Stimulated activated naive CD8-positive, alpha-beta T cell treated with anti-CD3 and anti-CD28 coated beads, Interleukin-15, amount 100 ng/mL, for 72 hours (primary cell): Measurements from ENCODE around the gene PRDM16.

Source experiments
- ATAC-seq: fragments of 150-1000 bp; cut with Tn5 transposase; 2 replicates; pipeline ENCODE4 v1.10.0; 2021; ENCODE audit warnings: mild to moderate bottlenecking, moderate library complexity
- DNase-seq, 2 donors: peaks; one replicate each; pipeline ENCODE4 v3.0.0; 2021 to 2022
- H3K27ac Mint-ChIP-seq, 2 donors: one replicate each; pipeline ENCODE4 v1.8.0; 2022; ENCODE audit warnings: mild to moderate bottlenecking in 2 of 2, mixed read lengths in 2 of 2, moderate library complexity in 2 of 2
- H3K27me3 Mint-ChIP-seq: one replicate; pipeline ENCODE4 v1.8.0; 2022; ENCODE audit warnings: mixed read lengths
- H3K4me1 Mint-ChIP-seq: one replicate; pipeline ENCODE4 v1.8.0; 2022; ENCODE audit warnings: mild to moderate bottlenecking, mixed read lengths
- H3K4me3 Mint-ChIP-seq, 2 donors: one replicate each; pipeline ENCODE4 v1.8.0; 2022; ENCODE audit warnings: mild to moderate bottlenecking in 2 of 2, mixed read lengths in 2 of 2, moderate library complexity in 1 of 2
- H3K9me3 Mint-ChIP-seq, 2 donors: one replicate each; pipeline ENCODE4 v1.8.0; 2022; ENCODE audit warnings: mixed read lengths in 2 of 2

Gene PRDM16

DNA sequence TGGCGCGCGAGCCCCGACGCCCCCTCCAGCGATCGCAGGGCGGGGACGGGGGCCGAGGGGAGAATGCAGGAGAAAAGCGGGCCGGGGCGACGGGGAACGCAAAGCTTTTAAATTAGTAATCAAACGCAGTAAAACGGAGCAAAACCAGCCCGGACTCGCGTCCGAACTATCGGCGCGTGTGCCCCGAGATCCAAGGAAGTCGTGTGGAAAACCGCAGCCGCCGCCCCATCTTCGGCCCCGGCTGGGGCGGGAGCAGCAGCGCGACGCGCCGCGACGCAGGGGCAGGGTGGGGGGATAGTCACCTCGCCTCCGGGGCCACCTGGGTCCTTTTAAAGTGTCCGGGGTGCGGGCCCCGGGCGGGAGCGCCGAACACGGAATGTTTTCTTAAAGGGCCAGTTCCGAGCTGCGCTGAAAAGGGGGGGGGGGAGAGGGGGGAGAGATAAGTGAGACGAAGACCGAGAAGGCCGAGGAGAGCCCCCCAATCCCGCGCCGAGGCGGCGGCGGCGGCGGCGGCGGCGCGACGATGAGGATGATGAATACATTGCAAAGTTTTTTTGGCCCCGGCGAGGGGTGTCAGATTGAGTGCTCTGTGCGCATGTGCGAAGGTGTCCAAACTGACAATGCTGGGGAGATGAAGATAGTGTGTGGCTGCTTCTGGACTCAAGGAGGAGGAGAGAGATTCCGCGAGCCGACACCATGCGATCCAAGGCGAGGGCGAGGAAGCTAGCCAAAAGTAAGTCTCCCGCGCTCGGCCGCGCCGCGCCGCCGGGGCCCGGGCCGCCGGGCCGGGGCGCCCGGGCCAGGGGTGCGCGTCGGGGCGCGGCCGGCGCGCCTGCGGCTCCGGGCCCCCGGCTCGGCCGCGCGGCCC, at the start of gene PRDM16:
Gene PRDM16 (plus strand): TSS at position 640 of the 868 bp plus-strand sequence. CDS start 57 bp downstream, at position 697.
- Mint-ChIP-seq H3K4me1 (peaks cover 7% of the 10 kb centered on the region), H3K4me3 (peak within 1 kb of the TSS; percentile 85 to 86), H3K9me3 (no peaks in the 10 kb centered on the region), H3K27ac (peak within 1 kb of the TSS in 1 of 2 donors; percentile 78), H3K27me3 (peaks cover 74% of the 10 kb centered on the region)
- ATAC-seq (peak; percentile 35), DNase-seq (peak; percentile 35 to 42)

DNA sequence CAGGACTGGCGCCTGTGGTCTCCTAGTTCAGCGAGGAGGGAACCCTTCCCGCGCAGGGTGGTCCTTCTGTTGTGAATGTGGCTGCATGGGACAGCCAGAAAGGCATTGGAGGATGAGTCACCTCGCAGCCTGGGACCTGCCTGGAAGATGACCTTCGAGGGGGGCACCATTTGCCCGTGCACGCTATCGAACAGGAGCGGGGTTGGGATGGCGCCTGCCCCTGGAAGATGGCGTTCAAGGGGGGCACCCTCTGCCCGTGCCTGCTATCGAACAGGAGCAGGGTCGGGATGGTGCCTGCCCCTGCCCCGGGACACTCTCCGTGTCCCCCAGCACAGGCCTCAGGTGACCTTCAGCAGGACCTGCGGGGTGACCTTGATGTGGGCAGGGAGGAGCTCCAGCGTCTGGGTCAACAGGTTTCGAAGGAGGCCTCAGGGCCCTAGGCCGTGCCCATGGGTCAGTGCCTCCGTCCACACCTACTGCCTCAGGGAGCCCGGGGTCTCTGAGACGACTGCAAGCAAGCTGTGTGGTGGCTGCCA, 49.4 kb upstream of the PRDM16 start:
- ATAC-seq (no peak), DNase-seq (no peak)
- Mint-ChIP-seq H3K27ac (no peak overlapping the region), H3K4me1 (no peaks in the 10 kb centered on the region), H3K4me3 (no peak overlapping the region), H3K27me3 (peaks cover 12% of the 10 kb centered on the region), H3K9me3 (no peaks in the 10 kb centered on the region)

DNA sequence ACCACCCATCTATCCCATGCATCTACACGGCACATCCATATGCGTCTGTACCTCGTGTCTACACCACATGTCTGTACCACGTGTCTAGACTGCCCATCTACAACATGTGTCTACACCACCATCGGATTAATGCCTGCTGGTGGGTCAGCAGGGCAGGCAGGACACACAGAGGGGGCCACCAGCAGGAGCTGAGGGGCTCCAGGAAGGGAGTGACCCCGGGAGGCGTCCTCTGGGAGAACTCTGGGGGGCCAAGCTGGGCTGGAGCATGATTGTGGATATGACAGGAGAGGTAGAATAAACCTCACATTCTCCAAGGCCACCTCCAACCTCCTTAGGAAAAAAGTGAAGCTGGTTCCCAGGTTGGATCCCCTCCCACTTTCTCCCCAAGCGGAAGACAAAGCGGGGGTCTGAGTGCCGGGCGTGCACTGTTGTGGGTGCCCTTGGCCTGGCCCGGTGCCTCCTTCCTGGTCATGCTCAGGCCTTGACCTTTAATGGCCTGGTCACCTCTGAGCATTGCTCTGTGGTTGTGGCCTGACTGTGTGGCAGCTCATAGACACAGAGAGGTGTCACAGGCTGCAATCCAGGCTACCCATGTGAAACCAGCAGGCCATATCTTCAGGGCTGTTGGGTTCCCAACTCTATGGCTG, 48.6 kb upstream of the PRDM16 start:
- H3K27me3 Mint-ChIP-seq = peaks cover 4% of the 10 kb centered on the region
- no peaks in the 10 kb centered on the region for H3K4me1 Mint-ChIP-seq
- H3K9me3 Mint-ChIP-seq = no peaks in the 10 kb centered on the region
- ATAC-seq (no peak), DNase-seq (no peak)
- H3K4me3 Mint-ChIP-seq = no peak overlapping the region
- H3K27ac Mint-ChIP-seq = peak overlapping the region in 1 of 2 donors; percentile 72

DNA sequence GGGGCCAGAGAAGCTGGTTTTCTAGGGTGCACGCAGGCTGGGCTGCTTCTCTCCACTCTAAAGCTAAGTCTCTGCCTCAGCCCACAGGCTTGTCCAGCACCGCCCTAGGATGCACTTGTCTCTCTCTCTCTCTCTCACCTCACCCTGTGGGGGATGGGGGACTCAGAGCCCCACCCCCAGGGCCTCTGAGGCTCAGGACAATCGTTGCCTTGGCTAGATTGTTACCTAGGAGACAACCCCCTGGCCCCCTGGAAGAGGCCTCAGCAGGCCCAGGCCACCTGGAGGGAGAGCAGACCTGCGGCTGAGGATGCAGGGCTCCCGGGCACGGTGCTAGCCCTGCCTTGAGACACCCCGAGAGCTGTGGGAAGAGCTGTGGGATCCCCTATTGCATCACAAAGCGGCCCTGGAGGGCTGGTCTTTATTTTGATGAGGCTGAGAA, 47.8 kb upstream of the PRDM16 start, which contains the start of gene ACTRT2:
Gene ACTRT2 (plus strand): TSS at position 235 of the 439 bp plus-strand sequence. CDS start 220 bp downstream, outside the sequence.
- ATAC-seq = no peak
- no peaks in the 10 kb centered on the region for H3K9me3 Mint-ChIP-seq
- DNase-seq = no peak
- no peak within 1 kb of the TSS for H3K4me3 Mint-ChIP-seq
- H3K27ac Mint-ChIP-seq = peak within 1 kb of the TSS in 1 of 2 donors; percentile 72
- no peaks in the 10 kb centered on the region for H3K4me1 Mint-ChIP-seq
- H3K27me3 Mint-ChIP-seq = no peaks in the 10 kb centered on the region

DNA sequence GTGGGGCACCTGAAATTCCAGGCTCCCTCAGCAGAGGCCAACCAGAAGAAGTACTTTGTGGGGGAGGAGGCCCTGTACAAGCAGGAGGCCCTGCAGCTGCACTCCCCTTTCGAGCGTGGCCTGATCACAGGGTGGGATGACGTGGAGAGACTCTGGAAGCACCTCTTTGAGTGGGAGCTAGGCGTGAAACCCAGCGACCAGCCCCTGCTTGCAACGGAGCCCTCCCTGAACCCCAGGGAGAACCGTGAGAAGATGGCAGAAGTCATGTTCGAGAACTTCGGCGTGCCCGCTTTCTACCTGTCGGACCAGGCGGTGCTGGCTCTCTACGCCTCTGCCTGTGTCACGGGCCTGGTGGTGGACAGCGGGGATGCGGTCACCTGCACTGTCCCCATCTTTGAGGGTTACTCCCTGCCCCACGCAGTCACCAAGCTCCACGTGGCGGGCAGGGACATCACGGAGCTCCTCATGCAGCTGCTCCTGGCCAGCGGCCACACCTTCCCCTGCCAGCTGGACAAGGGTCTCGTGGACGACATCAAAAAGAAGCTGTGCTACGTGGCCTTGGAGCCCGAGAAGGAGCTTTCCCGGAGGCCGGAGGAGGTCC, 47.1 kb upstream of the PRDM16 start:
- no peaks in the 10 kb centered on the region for H3K4me1 Mint-ChIP-seq
- DNase-seq (no peak), ATAC-seq (no peak)
- H3K27ac Mint-ChIP-seq = no peak overlapping the region
- no peaks in the 10 kb centered on the region for H3K27me3 Mint-ChIP-seq
- H3K4me3 Mint-ChIP-seq = no peak overlapping the region
- H3K9me3 Mint-ChIP-seq = no peaks in the 10 kb centered on the region

DNA sequence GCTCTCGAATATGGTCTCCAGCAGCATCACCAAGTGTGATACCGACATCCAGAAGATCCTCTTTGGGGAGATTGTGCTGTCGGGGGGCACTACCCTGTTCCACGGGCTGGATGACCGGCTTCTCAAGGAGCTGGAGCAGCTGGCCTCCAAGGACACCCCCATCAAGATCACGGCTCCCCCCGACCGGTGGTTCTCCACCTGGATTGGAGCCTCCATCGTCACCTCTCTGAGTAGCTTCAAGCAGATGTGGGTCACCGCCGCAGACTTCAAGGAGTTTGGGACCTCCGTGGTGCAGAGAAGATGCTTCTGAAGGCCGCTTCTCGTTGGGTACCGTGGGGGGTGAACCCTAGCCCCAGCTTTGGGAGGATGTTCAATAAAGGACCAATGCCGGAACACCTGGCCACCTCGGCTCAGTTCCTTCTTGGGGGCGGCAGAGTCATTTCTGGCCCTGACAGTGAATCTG, 46.5 kb upstream of the PRDM16 start:
- Mint-ChIP-seq H3K27ac (no peak overlapping the region), H3K4me1 (no peaks in the 10 kb centered on the region), H3K4me3 (no peak overlapping the region), H3K9me3 (no peaks in the 10 kb centered on the region), H3K27me3 (no peaks in the 10 kb centered on the region)
- DNase-seq (no peak), ATAC-seq (no peak)

DNA sequence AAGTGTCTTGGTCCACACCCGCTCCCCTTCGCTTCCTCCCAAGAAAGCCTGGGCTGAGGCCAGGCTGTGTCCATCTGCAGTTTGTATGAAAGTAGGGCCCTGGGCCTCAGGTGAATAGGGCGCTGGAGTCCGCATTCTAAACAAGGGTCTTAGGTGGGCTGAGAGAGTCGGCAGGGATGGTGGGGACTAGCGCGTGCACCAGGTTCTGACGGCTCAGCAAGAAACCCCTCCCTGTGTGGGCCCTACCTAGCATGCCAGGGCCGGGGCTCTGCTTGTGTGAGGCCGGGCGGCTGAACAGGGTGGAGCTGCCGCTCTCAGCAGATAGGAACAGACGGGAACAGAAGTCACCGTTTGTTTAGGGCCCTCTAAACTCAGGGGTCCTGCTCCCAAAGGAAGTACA, 46.0 kb upstream of the PRDM16 start:
- no peak for ATAC-seq
- Mint-ChIP-seq H3K9me3 (no peaks in the 10 kb centered on the region), H3K27me3 (no peaks in the 10 kb centered on the region), H3K4me1 (no peaks in the 10 kb centered on the region), H3K4me3 (no peak overlapping the region), H3K27ac (no peak overlapping the region)
- DNase-seq = no peak

DNA sequence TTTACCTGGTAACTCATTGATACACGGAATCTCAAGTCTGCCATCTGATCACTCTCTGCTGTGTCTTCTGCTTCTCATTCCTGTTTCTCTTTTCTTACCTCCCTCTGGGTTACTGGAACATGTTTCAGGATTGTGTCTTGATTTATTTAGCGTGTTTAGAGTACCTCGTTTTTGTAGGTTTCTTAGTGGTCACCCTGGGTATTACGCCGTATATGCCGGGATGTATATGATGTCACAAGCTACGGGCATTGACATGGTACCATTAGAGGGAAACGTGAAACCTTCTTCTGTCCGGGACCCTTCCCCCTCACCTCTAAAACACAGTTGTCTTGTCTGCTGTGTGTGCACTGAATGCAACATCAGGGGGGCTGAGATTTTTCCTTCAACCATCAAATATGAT, 45.0 kb upstream of the PRDM16 start:
- no peak overlapping the region for H3K27ac Mint-ChIP-seq
- DNase-seq (no peak), ATAC-seq (no peak)
- H3K4me1 Mint-ChIP-seq = no peaks in the 10 kb centered on the region
- no peaks in the 10 kb centered on the region for H3K27me3 Mint-ChIP-seq
- no peak overlapping the region for H3K4me3 Mint-ChIP-seq
- H3K9me3 Mint-ChIP-seq = no peaks in the 10 kb centered on the region

DNA sequence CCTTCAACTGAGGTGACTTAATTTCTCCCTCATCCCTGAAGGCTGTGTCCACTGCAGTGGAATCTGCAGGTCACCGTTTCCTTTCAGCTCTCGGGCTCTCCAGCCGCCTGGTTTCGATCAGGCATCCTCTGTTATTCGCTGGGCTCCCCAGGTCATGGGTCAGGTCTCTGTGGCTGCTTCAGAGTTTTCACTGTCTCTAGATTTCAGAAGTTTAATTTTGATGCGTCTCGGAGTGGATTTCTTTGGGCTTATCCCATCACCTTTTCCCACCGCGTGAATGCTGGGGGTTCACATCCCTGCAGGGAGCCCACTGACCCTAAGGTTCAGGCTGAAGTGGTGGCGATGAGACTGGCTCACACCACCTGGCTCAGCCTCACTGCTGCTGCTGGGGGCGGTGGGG, 44.4 kb upstream of the PRDM16 start:
- ATAC-seq = no peak
- DNase-seq = no peak
- Mint-ChIP-seq H3K4me3 (no peak overlapping the region), H3K9me3 (no peaks in the 10 kb centered on the region), H3K27ac (no peak overlapping the region), H3K4me1 (no peaks in the 10 kb centered on the region), H3K27me3 (no peaks in the 10 kb centered on the region)

DNA sequence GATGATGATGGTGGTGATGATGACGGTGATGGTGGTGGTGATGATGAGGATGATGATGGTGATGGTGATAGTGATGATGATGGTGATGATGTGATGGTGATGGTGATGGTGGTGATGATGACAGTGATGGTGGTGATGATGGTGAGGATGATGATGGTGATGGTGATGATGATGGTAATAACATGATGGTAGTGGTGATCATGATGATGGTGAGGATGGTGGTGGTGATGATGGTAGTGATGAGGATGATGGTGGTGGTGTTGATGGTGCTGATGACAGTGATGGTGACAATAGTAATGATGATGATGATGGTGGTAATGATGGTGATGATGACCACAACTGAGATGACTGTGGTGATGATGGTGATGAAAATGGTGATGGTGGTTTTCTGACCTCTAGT, 42.9 kb upstream of the PRDM16 start:
- DNase-seq (no peak), ATAC-seq (no peak)
- H3K9me3 Mint-ChIP-seq = no peaks in the 10 kb centered on the region
- peaks cover 2% of the 10 kb centered on the region for H3K27me3 Mint-ChIP-seq
- no peak overlapping the region for H3K27ac Mint-ChIP-seq
- no peak overlapping the region for H3K4me3 Mint-ChIP-seq
- H3K4me1 Mint-ChIP-seq = no peaks in the 10 kb centered on the region

DNA sequence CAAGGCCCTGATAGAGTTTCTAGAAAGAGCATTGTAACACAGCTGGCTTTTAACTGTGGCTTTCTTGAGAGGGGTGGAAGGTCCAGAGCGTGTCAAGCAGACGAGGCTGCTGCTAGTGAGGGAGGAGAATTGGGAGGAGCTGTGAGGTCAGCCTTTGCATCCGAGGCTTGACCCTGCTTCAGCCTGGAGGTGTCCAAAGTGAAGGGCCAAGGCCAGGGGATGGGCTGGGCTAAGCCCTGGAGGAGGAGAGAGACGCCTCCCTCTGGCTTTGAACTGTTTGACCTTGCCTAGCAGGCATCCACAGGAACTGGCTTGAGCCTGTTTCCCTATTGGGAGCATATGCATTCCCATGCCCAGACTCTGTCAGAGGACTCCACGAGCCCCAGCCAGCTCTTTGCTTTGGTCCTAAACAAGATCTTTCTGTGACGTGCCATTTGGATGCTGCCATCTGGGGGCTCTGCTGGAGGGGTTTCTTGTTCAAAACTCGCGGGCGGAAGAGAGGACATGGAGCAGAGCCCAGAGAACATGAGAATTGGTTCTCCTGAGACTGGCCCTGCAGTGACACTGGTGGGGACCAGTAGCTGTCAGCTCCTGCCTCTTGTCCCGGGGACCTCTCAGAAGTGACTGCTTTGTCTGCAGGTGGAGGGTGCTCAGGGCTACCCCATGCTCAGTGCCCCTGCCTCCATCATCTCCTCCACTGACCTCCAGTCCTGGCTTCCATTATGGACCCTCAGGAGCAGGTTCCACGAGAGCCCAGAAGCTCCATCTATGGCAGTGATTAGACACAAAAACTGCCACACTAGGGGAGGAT, 42.2 kb upstream of the PRDM16 start:
- H3K4me3 Mint-ChIP-seq = no peak overlapping the region
- no peaks in the 10 kb centered on the region for H3K9me3 Mint-ChIP-seq
- no peak for ATAC-seq
- H3K27ac Mint-ChIP-seq = no peak overlapping the region
- H3K4me1 Mint-ChIP-seq = no peaks in the 10 kb centered on the region
- H3K27me3 Mint-ChIP-seq = peaks cover 7% of the 10 kb centered on the region
- no peak for DNase-seq

DNA sequence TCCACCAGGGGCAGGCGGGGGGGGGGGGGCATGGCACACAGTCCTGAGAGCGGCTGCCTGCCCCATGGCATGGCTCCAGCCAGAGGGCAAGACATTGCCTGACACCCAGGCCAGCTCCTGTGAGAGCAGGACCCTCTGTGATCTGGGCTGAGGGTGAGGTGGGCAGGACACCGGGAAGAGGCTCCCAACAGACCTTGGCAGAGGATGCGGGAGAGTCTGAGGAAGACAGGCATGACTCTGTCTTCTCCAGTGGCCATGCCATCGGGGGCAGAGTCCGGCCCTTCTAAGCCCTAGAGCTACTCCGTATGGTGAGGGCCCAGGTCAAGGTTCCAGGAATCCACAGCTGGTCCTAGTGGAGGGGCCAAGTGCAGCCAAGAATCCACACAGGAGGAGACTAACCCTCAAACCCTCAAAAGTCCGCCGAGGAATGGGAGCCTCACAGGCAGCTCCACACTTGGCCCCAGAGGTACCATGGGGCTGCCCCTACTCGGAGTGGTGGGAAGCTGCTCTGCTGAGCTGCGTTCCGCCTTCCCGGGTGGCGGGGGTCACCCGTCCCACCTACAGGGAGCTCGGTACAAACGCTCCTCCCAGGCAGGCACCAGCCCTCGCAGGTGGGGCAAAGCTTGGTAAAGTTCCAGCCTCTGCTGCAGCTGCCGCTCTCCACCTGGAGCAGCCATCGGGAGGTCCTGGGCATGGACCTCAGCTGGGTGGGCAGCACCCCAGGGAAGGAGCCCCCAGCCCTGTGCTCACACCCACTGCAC, 41.2 kb upstream of the PRDM16 start:
- ATAC-seq (no peak), DNase-seq (no peak)
- H3K27me3 Mint-ChIP-seq = peaks cover 7% of the 10 kb centered on the region
- H3K9me3 Mint-ChIP-seq = no peaks in the 10 kb centered on the region
- H3K4me1 Mint-ChIP-seq = peaks cover 9% of the 10 kb centered on the region
- no peak overlapping the region for H3K4me3 Mint-ChIP-seq
- H3K27ac Mint-ChIP-seq = no peak overlapping the region

DNA sequence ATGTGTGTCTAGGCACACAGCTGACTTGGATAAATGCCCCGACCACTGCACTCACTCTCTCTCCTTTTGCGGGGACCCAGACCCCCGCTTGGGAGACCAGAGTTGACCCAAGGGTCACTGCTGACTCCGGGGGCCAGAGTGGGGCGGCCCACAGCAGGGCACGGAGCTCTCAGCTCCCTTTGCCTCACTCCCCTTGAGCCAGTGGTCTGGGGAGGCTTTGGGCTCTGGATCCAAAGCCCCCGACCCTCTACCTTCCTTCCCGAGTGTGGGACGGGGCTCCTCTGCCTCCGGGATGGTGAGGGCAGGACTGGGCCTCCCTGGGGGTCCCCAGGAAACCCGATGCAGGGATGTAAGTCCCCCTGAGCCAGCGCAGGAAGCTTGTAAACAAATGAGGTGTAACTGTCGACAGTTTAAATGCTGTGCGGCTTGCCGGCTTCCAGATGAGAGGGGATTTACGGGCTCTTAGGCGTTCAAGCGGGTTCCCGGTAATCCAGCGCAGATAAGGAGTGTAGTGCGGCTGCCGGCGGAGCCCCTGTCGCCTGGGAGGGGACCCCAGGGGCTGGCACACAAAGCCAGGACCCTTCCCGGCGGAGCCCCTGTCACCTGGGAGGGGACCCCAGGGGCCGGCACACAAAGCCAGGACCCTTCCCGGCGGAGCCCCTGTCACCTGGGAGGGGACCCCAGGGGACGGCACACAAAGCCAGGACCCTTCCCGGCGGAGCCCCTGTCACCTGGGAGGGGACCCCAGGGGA, 40.3 kb upstream of the PRDM16 start:
- H3K27me3 Mint-ChIP-seq = peaks cover 7% of the 10 kb centered on the region
- H3K4me3 Mint-ChIP-seq = no peak overlapping the region
- peaks cover 18% of the 10 kb centered on the region for H3K4me1 Mint-ChIP-seq
- DNase-seq = no peak
- no peak for ATAC-seq
- no peak overlapping the region for H3K27ac Mint-ChIP-seq
- no peaks in the 10 kb centered on the region for H3K9me3 Mint-ChIP-seq

DNA sequence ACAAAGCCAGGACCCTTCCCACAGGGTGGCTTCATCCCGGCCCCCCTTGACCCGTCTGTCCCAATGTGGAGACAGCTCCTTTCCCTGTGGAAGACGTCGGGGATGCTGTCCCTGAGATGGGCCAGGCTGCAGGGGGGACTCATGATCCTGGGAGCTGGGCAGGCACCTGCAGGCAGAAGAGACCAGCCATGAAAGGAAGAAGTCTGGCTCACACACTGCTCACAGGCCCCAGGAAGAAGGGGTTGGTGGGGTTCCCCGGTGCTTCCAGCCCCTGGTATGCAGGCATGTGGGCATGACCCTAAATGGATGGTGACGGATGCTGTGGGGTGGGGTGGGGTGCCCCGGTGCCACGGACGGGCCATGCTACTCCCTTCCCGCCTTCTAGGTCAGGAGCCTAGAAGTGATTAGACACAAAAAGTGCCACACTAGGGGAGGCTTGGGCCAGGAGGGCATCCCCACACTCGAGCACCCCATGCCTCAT, 39.5 kb upstream of the PRDM16 start:
- peaks cover 7% of the 10 kb centered on the region for H3K27me3 Mint-ChIP-seq
- H3K9me3 Mint-ChIP-seq = no peaks in the 10 kb centered on the region
- ATAC-seq (no peak), DNase-seq (no peak)
- H3K4me3 Mint-ChIP-seq = no peak overlapping the region
- H3K4me1 Mint-ChIP-seq = peaks cover 26% of the 10 kb centered on the region
- peak overlapping the region in 1 of 2 donors; percentile 6 for H3K27ac Mint-ChIP-seq
